Measurements from ENCODE around the gene CHID1. TPM values are rescaled to one million over a fixed set of nuclear protein-coding genes. Genes with fewer than 3 reads are reported as not detected.

The CHID1 gene
- total and polyA plus RNA-seq, 5 donors, result 48.9 to 70.5 (median 63.7) TPM

DNA sequence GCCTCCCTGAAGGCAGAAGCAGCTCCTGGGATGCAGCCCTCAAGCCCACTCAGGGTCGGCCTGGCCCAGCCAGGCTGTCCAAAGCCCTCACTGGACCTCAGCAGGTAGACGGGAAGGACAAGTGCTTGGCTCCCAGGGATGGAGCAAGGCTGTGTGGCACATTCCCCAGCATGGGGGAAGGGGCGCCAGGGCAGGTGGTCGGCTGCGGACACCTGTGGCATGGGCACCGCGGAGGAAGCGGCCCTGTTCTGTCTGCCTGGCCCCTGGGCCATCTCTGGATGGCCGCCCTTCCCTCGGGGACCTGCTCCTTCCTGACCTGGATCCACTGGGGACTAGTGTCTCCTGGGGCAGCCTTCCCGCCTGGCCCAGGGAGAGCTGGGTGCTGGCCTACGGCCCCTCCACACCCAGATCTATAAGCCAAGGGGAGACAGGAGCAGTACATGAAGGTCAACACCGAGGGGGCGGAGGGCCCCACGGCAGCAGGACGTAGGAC lies 26.0 kb downstream of the CHID1 start:
- no peaks in the 10 kb centered on the region for H3K9me3 ChIP-seq (ENCODE audit: control insufficient read depth, low read length)
- H3K4me1 ChIP-seq (ENCODE audit: control insufficient read depth, insufficient read depth, low read length), result no peaks in the 10 kb centered on the region
- 90% methylated on average over 16 of the region's 16 CpGs for WGBS
- H3K27me3 ChIP-seq (ENCODE audit: control insufficient read depth, insufficient read depth), result no peaks in the 10 kb centered on the region
- ATAC-seq (no peak), DNase-seq (peak in 1 of 3 donors; percentile 46)
- H3K27ac ChIP-seq (ENCODE audit: low read length), result no peak overlapping the region
- intact Hi-C loops (cut with DNase I), result no loop called here
- H3K4me3 ChIP-seq (ENCODE audit: low read length), result no peak overlapping the region

- Histone ChIP-seq H3K9me3 (ENCODE audit: control insufficient read depth, low read length) (no peaks in the 10 kb centered on the region), H3K27me3 (ENCODE audit: control insufficient read depth, insufficient read depth) (no peaks in the 10 kb centered on the region), H3K4me1 (ENCODE audit: control insufficient read depth, insufficient read depth, low read length) (no peaks in the 10 kb centered on the region), H3K4me3 (ENCODE audit: low read length) (no peak overlapping the region), H3K27ac (ENCODE audit: low read length) (no peak overlapping the region)
- intact Hi-C loops (cut with DNase I), result no loop called here
- 88% methylated on average over 10 of the region's 10 CpGs for WGBS
- DNase-seq (no peak), ATAC-seq (peak; percentile 7 to 13)
These were observed 27.1 kb downstream of the CHID1 start for GRCh38 chr11:883527-883926.

- no peak overlapping the region for H3K27ac ChIP-seq (ENCODE audit: low read length)
- 91% methylated on average over 14 of the region's 14 CpGs for WGBS
- no peak overlapping the region for H3K4me3 ChIP-seq (ENCODE audit: low read length)
- H3K27me3 ChIP-seq (ENCODE audit: control insufficient read depth, insufficient read depth), result no peaks in the 10 kb centered on the region
- no peak for DNase-seq
- no peaks in the 10 kb centered on the region for H3K4me1 ChIP-seq (ENCODE audit: control insufficient read depth, insufficient read depth, low read length)
- intact Hi-C loops (cut with DNase I), result no loop called here
- no peak for ATAC-seq
- no peaks in the 10 kb centered on the region for H3K9me3 ChIP-seq (ENCODE audit: control insufficient read depth, low read length)
These were observed 28.0 kb downstream of the CHID1 start for GRCh38 chr11:882596-882995.

DNA sequence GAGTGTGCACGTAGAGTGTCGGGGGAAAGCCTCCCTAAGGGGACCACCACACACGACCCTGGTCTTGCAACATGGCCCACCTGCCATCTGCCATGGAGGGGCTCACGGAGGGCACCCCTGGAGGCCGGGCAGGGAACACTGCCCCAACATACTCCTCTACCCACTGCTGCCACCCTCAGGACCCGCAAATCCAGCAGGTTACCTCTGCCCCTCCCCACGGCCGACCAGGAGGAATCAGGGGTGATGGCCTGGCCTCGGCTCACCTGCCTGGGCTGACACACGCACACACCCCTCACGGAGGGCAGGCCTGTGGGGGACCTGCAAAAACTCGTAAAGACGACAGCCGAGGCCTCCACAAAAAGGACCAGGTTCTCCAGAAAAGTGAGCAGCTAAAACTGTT lies 30.2 kb downstream of the CHID1 start:
- intact Hi-C loops (cut with DNase I), result no loop called here
- H3K4me3 ChIP-seq (ENCODE audit: low read length), result no peak overlapping the region
- H3K4me1 ChIP-seq (ENCODE audit: control insufficient read depth, insufficient read depth, low read length), result no peaks in the 10 kb centered on the region
- H3K9me3 ChIP-seq (ENCODE audit: control insufficient read depth, low read length), result no peaks in the 10 kb centered on the region
- ATAC-seq (no peak), DNase-seq (no peak)
- no peaks in the 10 kb centered on the region for H3K27me3 ChIP-seq (ENCODE audit: control insufficient read depth, insufficient read depth)
- 89% methylated on average over 14 of the region's 14 CpGs for WGBS
- H3K27ac ChIP-seq (ENCODE audit: low read length), result no peak overlapping the region

DNA sequence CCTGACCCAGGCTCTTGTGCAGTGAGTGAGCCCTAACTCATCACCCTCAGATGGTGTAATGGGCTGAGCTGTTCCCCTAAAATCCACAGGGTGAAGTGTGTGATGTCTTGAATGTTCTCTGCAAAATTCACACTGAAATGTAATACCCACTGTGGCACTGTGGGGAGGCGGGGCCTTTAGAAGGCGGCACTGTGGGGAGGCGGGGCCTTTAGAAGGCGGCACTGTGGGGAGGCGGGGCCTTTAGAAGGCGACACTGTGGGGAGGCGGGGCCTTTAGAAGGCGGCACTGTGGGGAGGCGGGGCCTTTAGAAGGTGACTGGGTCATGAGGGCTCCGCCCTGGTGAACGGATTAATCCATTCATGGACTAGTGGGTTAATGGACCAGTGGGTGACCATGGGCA lies 33.0 kb downstream of the CHID1 start:
- 92% methylated on average over 11 of the region's 11 CpGs for WGBS
- H3K27me3 ChIP-seq (ENCODE audit: control insufficient read depth, insufficient read depth), result no peaks in the 10 kb centered on the region
- no peaks in the 10 kb centered on the region for H3K9me3 ChIP-seq (ENCODE audit: control insufficient read depth, low read length)
- intact Hi-C loops (cut with DNase I), result no loop called here
- no peak overlapping the region for H3K4me3 ChIP-seq (ENCODE audit: low read length)
- no peak for ATAC-seq
- no peak overlapping the region for H3K27ac ChIP-seq (ENCODE audit: low read length)
- no peak for DNase-seq
- no peaks in the 10 kb centered on the region for H3K4me1 ChIP-seq (ENCODE audit: control insufficient read depth, insufficient read depth, low read length)

GRCh38 chr11:876545-876944 lies 34.1 kb downstream of the CHID1 start:
- peak in 2 of 3 donors; percentile 76 to 78 for DNase-seq
- Histone ChIP-seq H3K9me3 (ENCODE audit: control insufficient read depth, low read length) (no peaks in the 10 kb centered on the region), H3K4me3 (ENCODE audit: low read length) (no peak overlapping the region), H3K27ac (ENCODE audit: low read length) (no peak overlapping the region), H3K27me3 (ENCODE audit: control insufficient read depth, insufficient read depth) (no peaks in the 10 kb centered on the region), H3K4me1 (ENCODE audit: control insufficient read depth, insufficient read depth, low read length) (no peaks in the 10 kb centered on the region)
- intact Hi-C loops (cut with DNase I), result no loop called here
- WGBS, result 49% methylated on average over 12 of the region's 12 CpGs
- ATAC-seq, result peak; percentile 61 to 69

DNA sequence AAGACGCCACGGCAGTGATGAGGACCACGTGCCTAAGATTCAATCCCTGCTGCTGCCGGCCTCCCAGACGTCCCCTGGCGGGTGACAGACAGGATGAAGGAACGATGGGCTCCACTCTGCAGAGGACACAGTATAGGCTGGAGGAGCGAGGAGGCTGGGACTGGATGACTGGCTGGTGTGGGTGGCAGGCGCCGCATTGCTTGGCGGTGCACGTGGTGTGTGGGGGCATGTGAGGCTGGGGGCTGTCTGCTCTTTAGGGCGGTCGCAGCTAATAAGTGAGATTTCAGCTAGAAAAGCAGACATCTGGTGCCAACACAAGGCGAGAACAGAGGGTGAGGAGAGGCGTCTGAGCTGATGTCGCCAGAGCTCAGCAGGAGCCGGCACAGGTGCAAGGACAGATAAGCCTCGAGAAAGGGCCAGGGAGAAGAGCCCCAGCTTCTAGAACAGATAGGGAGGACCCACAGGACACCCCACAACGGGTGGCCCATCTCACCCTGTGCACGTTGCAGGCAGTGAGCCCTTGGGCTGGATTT lies 34.8 kb downstream of the CHID1 start:
- intact Hi-C loops (cut with DNase I), result no loop called here
- Histone ChIP-seq H3K4me1 (ENCODE audit: control insufficient read depth, insufficient read depth, low read length) (no peaks in the 10 kb centered on the region), H3K27ac (ENCODE audit: low read length) (no peak overlapping the region), H3K4me3 (ENCODE audit: low read length) (no peak overlapping the region), H3K27me3 (ENCODE audit: control insufficient read depth, insufficient read depth) (no peaks in the 10 kb centered on the region), H3K9me3 (ENCODE audit: control insufficient read depth, low read length) (no peaks in the 10 kb centered on the region)
- 87% methylated on average over 21 of the region's 21 CpGs for WGBS
- ATAC-seq (peak in 1 of 2 donors; percentile 3), DNase-seq (no peak)

- Histone ChIP-seq H3K4me1 (ENCODE audit: control insufficient read depth, insufficient read depth, low read length) (no peaks in the 10 kb centered on the region), H3K4me3 (ENCODE audit: low read length) (no peak overlapping the region), H3K27ac (ENCODE audit: low read length) (no peak overlapping the region), H3K27me3 (ENCODE audit: control insufficient read depth, insufficient read depth) (no peaks in the 10 kb centered on the region), H3K9me3 (ENCODE audit: control insufficient read depth, low read length) (no peaks in the 10 kb centered on the region)
- WGBS, result 92% methylated on average over 16 of the region's 16 CpGs
- DNase-seq, result no peak
- ATAC-seq, result no peak
- intact Hi-C loops (cut with DNase I), result no loop called here
These were observed 35.4 kb downstream of the CHID1 start for GRCh38 chr11:875203-875602.

GRCh38 chr11:873706-874105 lies 36.9 kb downstream of the CHID1 start:
- H3K9me3 ChIP-seq (ENCODE audit: control insufficient read depth, low read length), result no peaks in the 10 kb centered on the region
- ATAC-seq (no peak), DNase-seq (no peak)
- H3K27me3 ChIP-seq (ENCODE audit: control insufficient read depth, insufficient read depth), result no peaks in the 10 kb centered on the region
- no peak overlapping the region for H3K27ac ChIP-seq (ENCODE audit: low read length)
- 61% methylated on average over 12 of the region's 12 CpGs for WGBS
- no peaks in the 10 kb centered on the region for H3K4me1 ChIP-seq (ENCODE audit: control insufficient read depth, insufficient read depth, low read length)
- intact Hi-C loops (cut with DNase I), result no loop called here
- H3K4me3 ChIP-seq (ENCODE audit: low read length), result no peak overlapping the region

GRCh38 chr11:872799-873198 lies 37.8 kb downstream of the CHID1 start:
- no peak overlapping the region for H3K27ac ChIP-seq (ENCODE audit: low read length)
- intact Hi-C loops (cut with DNase I), result no loop called here
- 90% methylated on average over 9 of the region's 9 CpGs for WGBS
- H3K27me3 ChIP-seq (ENCODE audit: control insufficient read depth, insufficient read depth), result no peaks in the 10 kb centered on the region
- ATAC-seq, result no peak
- H3K9me3 ChIP-seq (ENCODE audit: control insufficient read depth, low read length), result no peaks in the 10 kb centered on the region
- H3K4me3 ChIP-seq (ENCODE audit: low read length), result no peak overlapping the region
- no peak for DNase-seq
- no peaks in the 10 kb centered on the region for H3K4me1 ChIP-seq (ENCODE audit: control insufficient read depth, insufficient read depth, low read length)

- Histone ChIP-seq H3K27me3 (ENCODE audit: control insufficient read depth, insufficient read depth) (no peaks in the 10 kb centered on the region), H3K4me1 (ENCODE audit: control insufficient read depth, insufficient read depth, low read length) (no peaks in the 10 kb centered on the region), H3K27ac (ENCODE audit: low read length) (no peak overlapping the region), H3K4me3 (ENCODE audit: low read length) (no peak overlapping the region), H3K9me3 (ENCODE audit: control insufficient read depth, low read length) (no peaks in the 10 kb centered on the region)
- DNase-seq (no peak), ATAC-seq (no peak)
- intact Hi-C loops (cut with DNase I), result no loop called here
- 78% methylated on average over 9 of the region's 9 CpGs for WGBS
These were observed 39.1 kb downstream of the CHID1 start for GRCh38 chr11:871472-871871.

DNA sequence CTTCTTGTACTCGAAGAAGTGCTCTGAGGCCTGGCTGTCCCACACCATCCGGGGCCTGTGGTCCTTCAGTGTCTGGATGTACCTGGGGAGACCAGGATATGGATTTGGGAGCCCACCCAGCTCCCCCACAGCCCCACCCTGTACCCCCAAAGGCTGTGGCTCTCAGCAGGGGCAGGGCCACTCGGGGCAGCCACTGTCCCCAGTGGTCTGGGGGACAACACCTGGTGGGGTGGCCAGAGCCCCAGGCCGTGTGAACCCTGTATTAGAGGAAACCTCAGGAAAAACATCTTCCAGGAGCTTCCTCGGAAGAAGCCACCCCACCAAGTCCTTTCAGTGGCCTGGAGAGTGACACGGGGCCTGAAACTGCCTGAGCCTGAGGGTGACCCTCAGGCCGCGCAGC lies 40.2 kb downstream of the CHID1 start:
- no peak overlapping the region for H3K4me3 ChIP-seq (ENCODE audit: low read length)
- H3K4me1 ChIP-seq (ENCODE audit: control insufficient read depth, insufficient read depth, low read length), result no peaks in the 10 kb centered on the region
- H3K9me3 ChIP-seq (ENCODE audit: control insufficient read depth, low read length), result no peaks in the 10 kb centered on the region
- no peak overlapping the region for H3K27ac ChIP-seq (ENCODE audit: low read length)
- no peaks in the 10 kb centered on the region for H3K27me3 ChIP-seq (ENCODE audit: control insufficient read depth, insufficient read depth)
- ATAC-seq (no peak), DNase-seq (no peak)
- WGBS, result 87% methylated on average over 8 of the region's 8 CpGs
- intact Hi-C loops (cut with DNase I), result no loop called here
